Testis (tissue), 3 donors: Measurements from ENCODE around the gene WDR33. TPM values are rescaled to one million over a fixed set of nuclear protein-coding genes. Genes with fewer than 3 reads are reported as not detected.

Source experiments
- DNase-seq: peaks from one replicate; pipeline ENCODE4 v3.0.0-alpha.2; 2019
- H3K27ac ChIP-seq, 2 donors: fragments of 200-600 bp; sonication (generic); one replicate each; pipeline ENCODE4 v1.5.1; 2019
- H3K27me3 ChIP-seq: fragments of 200-600 bp; sonication (generic); one replicate; pipeline ENCODE4 v1.5.1; 2019
- H3K36me3 ChIP-seq: fragments of 200-600 bp; sonication (generic); one replicate; pipeline ENCODE4 v1.5.1; 2017; ENCODE audit warnings: low read depth; ENCODE audit errors: missing control alignments
- H3K4me1 ChIP-seq: fragments of 200-600 bp; sonication (generic); one replicate; pipeline ENCODE4 v1.5.1; 2019
- H3K4me3 ChIP-seq, 2 donors: fragments of 200-600 bp; sonication (generic); one replicate each; pipeline ENCODE4 v1.5.1; 2017 to 2019
- H3K9me3 ChIP-seq: fragments of 200-600 bp; sonication (generic); one replicate; pipeline ENCODE4 v1.5.1; 2017
- POLR2A ChIP-seq: fragments of 450-650 bp; IDR thresholded peaks from one replicate; pipeline ENCODE4 v1.6.1; 2017; ENCODE audit warnings: antibody characterized with exemption, mild to moderate bottlenecking, moderate library complexity
- WGBS, 2 donors: methylation state at CpG; one replicate each; pipeline ENCODE4 v1.1.5; 2018; 5-methylcytosine and 5-hydroxymethylcytosine counted together
- intact Hi-C: fragments of 100-400 bp; cut with DNase I; formaldehyde crosslinking; loops from one replicate; pipeline ENCODE4 v1.15.1; 2023; ENCODE audit warnings: low total_unique reads
- polyA plus RNA-seq: library from polyadenylated mRNA; stranded (reverse); fragments of 350-450 nt; fragmentation: Illumina TruSeq; extraction: RNeasy Lipid Tissue Mini Kit (QIAGEN cat#74804); gene quantifications from one replicate; pipeline ENCODE4 v1.2.3, GENCODE V29; 2014; ENCODE audit warnings: low read depth, low replicate concordance; ENCODE audit not compliant: insufficient read depth
- total RNA-seq, 2 donors: library from RNA; depleted of rRNA; stranded (reverse); fragments of >200 nt; gene quantifications; one replicate each; pipeline ENCODE4 v1.2.3, GENCODE V29; 2016
- TF ChIP-seq, protein P1 (sequence below), 3 experiments: fragments of 450-650 bp in 2 of 3; fragments of 200-600 bp in 1 of 3; sonication (generic) in 1 of 3; IDR thresholded peaks; one replicate each; pipeline ENCODE4 v1.5.1; 2016 to 2019; ENCODE audit warnings: antibody characterized with exemption in 3 of 3, mild to moderate bottlenecking in 2 of 3, moderate library complexity in 1 of 3

WDR33 gene
- total and polyA plus RNA-seq, 3 donors from 2014 or later = 57.4 to 65.8 (median 62.1) TPM

DNA sequence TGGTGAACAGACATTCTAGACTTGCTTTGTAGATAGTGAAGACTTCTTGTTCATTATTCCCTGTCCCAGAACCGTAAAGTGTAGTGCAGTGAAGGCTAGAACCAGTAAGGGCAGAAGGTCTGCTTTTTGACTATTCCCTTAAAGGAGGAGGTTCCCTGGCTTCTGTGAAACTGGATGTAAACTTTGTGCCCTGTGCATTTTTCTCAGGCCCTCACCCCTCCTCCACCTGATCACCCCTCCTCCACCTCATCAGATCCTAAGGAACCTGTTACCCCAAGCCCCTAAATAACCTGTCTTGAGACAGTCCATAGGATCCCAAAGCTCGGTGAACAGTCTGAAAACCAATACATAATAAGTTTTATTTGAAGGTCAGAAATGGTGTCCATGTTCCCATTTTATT is 75.9 kb downstream of the WDR33 start:
- Histone ChIP-seq H3K4me3 (no peak overlapping the region), H3K36me3 (no peaks in the 10 kb centered on the region), H3K27me3 (no peaks in the 10 kb centered on the region), H3K9me3 (no peaks in the 10 kb centered on the region), H3K4me1 (peaks cover 21% of the 10 kb centered on the region), H3K27ac (no peak overlapping the region)
- intact Hi-C loops = no loop called here
- DNase-seq = no peak
- no peak for TF ChIP-seq POLR2A
- TF ChIP-seq, protein P1, sequence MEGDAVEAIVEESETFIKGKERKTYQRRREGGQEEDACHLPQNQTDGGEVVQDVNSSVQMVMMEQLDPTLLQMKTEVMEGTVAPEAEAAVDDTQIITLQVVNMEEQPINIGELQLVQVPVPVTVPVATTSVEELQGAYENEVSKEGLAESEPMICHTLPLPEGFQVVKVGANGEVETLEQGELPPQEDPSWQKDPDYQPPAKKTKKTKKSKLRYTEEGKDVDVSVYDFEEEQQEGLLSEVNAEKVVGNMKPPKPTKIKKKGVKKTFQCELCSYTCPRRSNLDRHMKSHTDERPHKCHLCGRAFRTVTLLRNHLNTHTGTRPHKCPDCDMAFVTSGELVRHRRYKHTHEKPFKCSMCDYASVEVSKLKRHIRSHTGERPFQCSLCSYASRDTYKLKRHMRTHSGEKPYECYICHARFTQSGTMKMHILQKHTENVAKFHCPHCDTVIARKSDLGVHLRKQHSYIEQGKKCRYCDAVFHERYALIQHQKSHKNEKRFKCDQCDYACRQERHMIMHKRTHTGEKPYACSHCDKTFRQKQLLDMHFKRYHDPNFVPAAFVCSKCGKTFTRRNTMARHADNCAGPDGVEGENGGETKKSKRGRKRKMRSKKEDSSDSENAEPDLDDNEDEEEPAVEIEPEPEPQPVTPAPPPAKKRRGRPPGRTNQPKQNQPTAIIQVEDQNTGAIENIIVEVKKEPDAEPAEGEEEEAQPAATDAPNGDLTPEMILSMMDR (IDR thresholded peaks at IDR 0.05) = no peak
- WGBS, 2 donors = 71 to 79% methylated on average over 2 of the region's 2 CpGs

DNA sequence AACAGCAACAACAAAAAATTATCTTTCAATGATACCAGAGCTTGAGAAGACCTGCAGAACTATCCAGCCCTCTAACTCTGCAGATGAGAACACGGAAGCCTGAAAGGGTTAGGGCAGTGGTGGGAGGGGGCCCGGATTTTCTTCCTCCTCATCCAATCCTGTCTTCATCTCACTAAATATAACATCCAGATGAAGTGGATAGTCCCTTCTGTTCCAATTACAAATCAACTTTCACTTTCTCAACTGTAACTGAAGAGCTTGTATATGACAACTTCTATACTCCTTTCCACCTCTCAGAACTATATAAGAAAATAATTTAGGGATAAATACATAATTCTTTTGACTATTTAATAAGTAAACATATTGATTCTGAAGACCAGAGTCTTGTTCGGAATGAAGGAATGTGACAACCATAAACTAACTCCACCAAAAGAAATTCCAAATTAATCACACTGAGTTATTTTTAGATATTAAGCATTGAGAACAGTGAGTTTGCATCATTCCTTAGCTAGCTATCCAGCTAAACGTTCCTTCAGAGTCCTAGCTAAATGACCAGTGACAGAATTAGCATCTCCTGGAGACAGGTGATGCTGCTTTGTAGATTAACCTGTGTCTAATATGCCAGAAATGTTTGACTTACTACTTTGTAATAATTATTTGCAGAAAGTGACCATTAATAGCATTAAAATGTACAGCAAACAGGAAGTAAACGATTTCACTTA is 77.0 kb downstream of the WDR33 start:
- Histone ChIP-seq H3K27me3 (no peaks in the 10 kb centered on the region), H3K27ac (peak overlapping the region in 1 of 2 donors; percentile 57), H3K4me1 (peaks cover 21% of the 10 kb centered on the region), H3K36me3 (no peaks in the 10 kb centered on the region), H3K9me3 (no peaks in the 10 kb centered on the region), H3K4me3 (no peak overlapping the region)
- TF ChIP-seq, protein P1 (IDR thresholded peaks at IDR 0.05) = no peak
- TF ChIP-seq POLR2A = no peak
- DNase-seq = no peak
- intact Hi-C loops = no loop called here
- 34% methylated on average over 5 of the region's 5 CpGs for WGBS, 2 donors

DNA sequence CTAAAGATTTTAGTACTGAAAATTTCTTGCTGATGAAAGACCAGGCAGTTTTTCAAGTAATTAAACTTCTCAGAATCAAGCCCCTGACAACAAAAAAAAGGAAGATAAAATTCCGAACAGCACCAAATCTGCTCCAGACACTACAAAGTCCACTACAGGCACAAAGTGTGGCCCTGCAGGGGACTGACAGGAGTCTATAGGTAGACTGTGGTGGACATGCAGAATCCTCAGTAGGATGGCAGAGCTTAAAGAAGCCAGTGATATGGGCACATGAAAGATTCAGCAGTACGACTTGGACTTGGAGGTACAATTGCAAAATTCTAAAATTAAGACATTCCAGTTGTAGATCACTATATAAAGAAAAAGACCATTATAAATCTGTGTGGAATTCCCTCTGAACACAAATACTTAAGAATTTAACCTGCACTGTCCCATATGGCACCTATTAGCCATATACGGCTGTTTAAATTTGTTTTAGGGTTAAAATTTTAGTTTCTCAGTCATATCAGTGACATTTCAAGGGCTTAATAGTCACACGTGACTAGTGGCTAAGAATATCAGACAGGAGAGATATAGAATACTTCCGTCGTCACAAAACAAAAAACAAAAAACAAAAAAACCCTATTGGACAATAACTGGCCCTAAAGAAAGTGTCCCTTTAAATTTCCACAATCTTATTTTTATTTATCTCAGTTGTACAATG is 77.7 kb downstream of the WDR33 start:
- no peak overlapping the region for H3K4me3 ChIP-seq
- peaks cover 21% of the 10 kb centered on the region for H3K4me1 ChIP-seq
- TF ChIP-seq, protein P1 (IDR thresholded peaks at IDR 0.05) = no peak
- no peak for TF ChIP-seq POLR2A
- 41 to 47% methylated on average over 6 of the region's 6 CpGs for WGBS, 2 donors
- H3K9me3 ChIP-seq = no peaks in the 10 kb centered on the region
- intact Hi-C loops = no loop called here
- no peaks in the 10 kb centered on the region for H3K36me3 ChIP-seq
- H3K27ac ChIP-seq = peak overlapping the region in 1 of 2 donors; percentile 4
- no peaks in the 10 kb centered on the region for H3K27me3 ChIP-seq
- no peak for DNase-seq

- no peaks in the 10 kb centered on the region for H3K9me3 ChIP-seq
- WGBS, 2 donors = 89 to 92% methylated on average over 6 of the region's 6 CpGs
- no peak overlapping the region for H3K27ac ChIP-seq
- DNase-seq = no peak
- H3K36me3 ChIP-seq = no peaks in the 10 kb centered on the region
- TF ChIP-seq, protein P1 (IDR thresholded peaks at IDR 0.05) = no peak
- no peak for TF ChIP-seq POLR2A
- no peaks in the 10 kb centered on the region for H3K27me3 ChIP-seq
- H3K4me1 ChIP-seq = no peaks in the 10 kb centered on the region
- intact Hi-C loops = no loop called here
- H3K4me3 ChIP-seq = no peak overlapping the region
Measured at GRCh38 chr2:127726158-127726880, 84.7 kb downstream of the WDR33 start.
